Hepatocyte (in vitro differentiated cells): ENCODE measurements around the gene NEDD4L. TPM values are rescaled to one million over a fixed set of nuclear protein-coding genes. Genes with fewer than 3 reads are reported as not detected.

Source experiments
- DNase-seq: peaks from one replicate; pipeline ENCODE4 v3.0.0-alpha.2; 2016; ENCODE audit warnings: low spot score
- H2AFZ ChIP-seq: fragments of 200-600 bp; sonication (generic); 2 replicates; pipeline ENCODE4 v1.6.0; 2016; ENCODE audit warnings: antibody characterized with exemption, mild to moderate bottlenecking
- H3K27ac ChIP-seq: fragments of 200-600 bp; sonication (generic); 2 replicates; pipeline ENCODE4 v1.5.1; 2016; ENCODE audit warnings: mild to moderate bottlenecking
- H3K27me3 ChIP-seq: fragments of 200-600 bp; sonication (generic); 2 replicates; pipeline ENCODE4 v1.6.1; 2016
- H3K36me3 ChIP-seq: fragments of 200-600 bp; sonication (generic); replicated peaks from 2 replicates; pipeline ENCODE4 v1.5.1; 2016; ENCODE audit warnings: low read depth; ENCODE audit not compliant: insufficient read depth
- H3K4me1 ChIP-seq: fragments of 200-600 bp; sonication (generic); 2 replicates; pipeline ENCODE4 v1.5.1; 2016; ENCODE audit warnings: mild to moderate bottlenecking, moderate library complexity; ENCODE audit not compliant: insufficient read depth
- H3K4me2 ChIP-seq: fragments of 200-600 bp; sonication (generic); 2 replicates; pipeline ENCODE4 v1.6.0; 2016
- H3K4me3 ChIP-seq: fragments of 200-600 bp; sonication (generic); 2 replicates; pipeline ENCODE4 v1.5.1; 2016; ENCODE audit warnings: mild to moderate bottlenecking
- H3K79me2 ChIP-seq: fragments of 200-600 bp; sonication (generic); 2 replicates; pipeline ENCODE4 v1.6.0; 2017; ENCODE audit warnings: mild to moderate bottlenecking
- H3K9me2 ChIP-seq: fragments of 200-600 bp; sonication (generic); replicated peaks from 2 replicates; pipeline ENCODE4 v1.6.0; 2017; ENCODE audit warnings: mild to moderate bottlenecking; ENCODE audit not compliant: insufficient read depth
- H3K9me3 ChIP-seq: fragments of 200-600 bp; sonication (generic); 2 replicates; pipeline ENCODE4 v1.5.1; 2016; ENCODE audit warnings: low read depth, mild to moderate bottlenecking
- H4K20me1 ChIP-seq: fragments of 200-600 bp; sonication (generic); 2 replicates; pipeline ENCODE4 v1.6.0; 2016; ENCODE audit warnings: mild to moderate bottlenecking; ENCODE audit not compliant: insufficient read depth, poor library complexity, severe bottlenecking
- CTCF ChIP-seq: fragments of 200-600 bp; sonication (generic); IDR thresholded peaks from 2 replicates; pipeline ENCODE4 v1.5.1; 2016; ENCODE audit warnings: antibody characterized with exemption, mild to moderate bottlenecking; ENCODE audit not compliant: poor library complexity
- EZH2 ChIP-seq: fragments of 200-600 bp; sonication (generic); IDR thresholded peaks from 2 replicates; pipeline ENCODE4 v1.6.1; 2016; ENCODE audit warnings: antibody characterized with exemption, mild to moderate bottlenecking, borderline replicate concordance
- EZH2phosphoT487 ChIP-seq: fragments of 200-600 bp; sonication (generic); IDR thresholded peaks from one replicate; pipeline ENCODE4 v1.6.1; 2018; ENCODE audit warnings: antibody characterized with exemption, mild to moderate bottlenecking, low read depth, moderate library complexity; ENCODE audit not compliant: unreplicated experiment, severe bottlenecking
- WGBS: methylation state at CpG from one replicate; pipeline ENCODE4 v1.1.6; 2016; ENCODE audit warnings: low lambda C conversion rate; ENCODE audit errors: missing lambda C conversion rate; 5-methylcytosine and 5-hydroxymethylcytosine counted together
- polyA plus RNA-seq: library from polyadenylated mRNA; unstranded; fragments of >200 nt; fragmentation: Nextera tagmentation; extraction: Ambion mirVana; gene quantifications from 2 replicates; pipeline ENCODE4 v1.2.1, GENCODE V29; 2016
- total RNA-seq: library from RNA; depleted of rRNA; stranded (reverse); fragments of >200 nt; gene quantifications from 2 replicates; pipeline ENCODE4 v1.2.3, GENCODE V29; 2014

NEDD4L gene
- total and polyA plus RNA-seq, 2 experiments from 2014 or later, result 104 to 140 TPM

DNA sequence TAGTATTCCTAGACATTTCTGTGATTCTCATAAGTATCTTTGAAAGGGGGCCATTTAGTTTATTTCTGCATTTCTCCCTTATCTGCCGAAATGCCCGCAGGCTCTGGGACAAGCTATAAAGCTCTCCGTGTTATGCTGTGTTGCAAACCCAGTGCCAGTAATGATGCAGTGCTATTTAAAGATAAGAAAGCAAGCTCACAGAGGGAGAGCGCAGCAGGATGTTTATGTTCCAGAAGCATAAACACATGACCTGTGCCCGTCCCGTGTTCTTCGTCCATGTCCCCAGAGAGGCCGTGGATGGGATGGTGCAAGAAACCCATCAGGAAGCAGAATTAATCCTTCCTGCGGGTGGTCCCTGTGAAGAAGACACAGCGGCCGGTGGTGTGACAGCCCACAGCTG lies 99.4 kb downstream of the NEDD4L start:
- Histone ChIP-seq H3K79me2 (peaks cover 97% of the 10 kb centered on the region), H4K20me1 (no peaks in the 10 kb centered on the region), H3K4me1 (peaks cover 27% of the 10 kb centered on the region), H3K9me3 (no peaks in the 10 kb centered on the region), H3K9me2 (no peaks in the 10 kb centered on the region), H3K27me3 (no peaks in the 10 kb centered on the region), H2AFZ (no peak overlapping the region), H3K36me3 (no peaks in the 10 kb centered on the region), H3K4me2 (peak overlapping the region; percentile 69), H3K4me3 (no peak overlapping the region), H3K27ac (peak overlapping the region; percentile 65)
- DNase-seq, result peak; percentile 67
- 52% methylated on average over 11 of the region's 11 CpGs for WGBS
- TF ChIP-seq EZH2phosphoT487 (no peak), EZH2 (no peak), CTCF (no peak)

DNA sequence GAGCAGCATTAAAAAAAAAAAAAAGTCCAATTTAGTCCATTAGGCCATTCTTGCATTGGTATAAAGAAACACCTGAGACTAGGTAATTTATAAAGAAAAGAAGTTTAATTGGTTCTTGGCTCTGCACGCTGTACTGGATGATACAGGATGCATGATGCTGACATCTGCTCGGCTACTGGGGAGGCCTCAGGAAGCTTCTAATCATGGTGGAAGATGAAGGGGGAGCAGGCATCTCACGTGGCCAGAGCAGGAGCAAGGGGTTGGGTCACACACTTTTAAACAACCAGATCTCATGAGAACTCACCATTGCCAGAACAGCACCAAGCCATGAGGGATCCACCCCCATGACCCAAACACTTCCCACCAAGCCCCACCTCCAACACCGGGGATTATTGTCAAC lies 100.1 kb downstream of the NEDD4L start:
- Histone ChIP-seq H3K9me3 (no peaks in the 10 kb centered on the region), H2AFZ (no peak overlapping the region), H3K9me2 (no peaks in the 10 kb centered on the region), H3K4me2 (peak overlapping the region; percentile 69), H3K27me3 (no peaks in the 10 kb centered on the region), H3K36me3 (no peaks in the 10 kb centered on the region), H3K27ac (peak overlapping the region; percentile 53), H3K4me3 (no peak overlapping the region), H3K79me2 (peaks cover 95% of the 10 kb centered on the region), H4K20me1 (no peaks in the 10 kb centered on the region), H3K4me1 (peaks cover 27% of the 10 kb centered on the region)
- 92% methylated on average over 4 of the region's 4 CpGs for WGBS
- TF ChIP-seq EZH2phosphoT487, result no peak
- TF ChIP-seq EZH2, result no peak
- TF ChIP-seq CTCF, result no peak
- DNase-seq, result no peak

GRCh38 chr18:58144671-58145285 lies 100.8 kb downstream of the NEDD4L start:
- WGBS, result 95% methylated on average over 10 of the region's 10 CpGs
- H3K36me3 ChIP-seq, result no peaks in the 10 kb centered on the region
- H3K9me2 ChIP-seq, result no peaks in the 10 kb centered on the region
- H3K27ac ChIP-seq, result peak overlapping the region; percentile 53
- H4K20me1 ChIP-seq, result no peaks in the 10 kb centered on the region
- TF ChIP-seq EZH2phosphoT487 (no peak), EZH2 (no peak), CTCF (no peak)
- no peak overlapping the region for H2AFZ ChIP-seq
- H3K4me2 ChIP-seq, result no peak overlapping the region
- H3K9me3 ChIP-seq, result no peaks in the 10 kb centered on the region
- no peak for DNase-seq
- H3K27me3 ChIP-seq, result no peaks in the 10 kb centered on the region
- H3K4me3 ChIP-seq, result no peak overlapping the region
- peaks cover 95% of the 10 kb centered on the region for H3K79me2 ChIP-seq
- H3K4me1 ChIP-seq, result peaks cover 27% of the 10 kb centered on the region
